Measurements from ENCODE around the gene MEMO1. TPM values are rescaled to one million over a fixed set of nuclear protein-coding genes. Genes with fewer than 3 reads are reported as not detected.

MEMO1 gene
- total RNA-seq, 1 experiment from 2014 or later = 44.7 TPM

GRCh38 chr2:31886700-31887099 is 124.1 kb downstream of the MEMO1 start:
- peak; percentile 88 for ATAC-seq
- no peak overlapping the region for H3K4me2 ChIP-seq (ENCODE audit: low read length)

GRCh38 chr2:31877008-31877407 is 133.8 kb downstream of the MEMO1 start:
- ChIA-PET POLR2A (no interaction called here), RAD21 (ENCODE audit: low non-redundant PET in 1 of 2, low total read pairs in 2 of 2, uncharacterized antibody in 2 of 2, unreplicated experiment in 2 of 2) (no interaction called here), CTCF (no interaction called here)
- Histone ChIP-seq H3K9me2 (ENCODE audit: insufficient read depth) (no peaks in the 10 kb centered on the region), H3K9me3 (ENCODE audit: control insufficient read depth in 1 of 2, insufficient read depth in 1 of 2, low read depth in 1 of 2, low read length in 2 of 2) (no peaks in the 10 kb centered on the region), H3K4me1 (ENCODE audit: control insufficient read depth in 1 of 2, insufficient read depth in 2 of 2, low read length in 2 of 2) (no peaks in the 10 kb centered on the region), H3K27me3 (ENCODE audit: insufficient read depth, low read length) (no peaks in the 10 kb centered on the region), H3K36me3 (ENCODE audit: control insufficient read depth in 1 of 2, insufficient read depth in 2 of 2, low read length in 2 of 2) (no peaks in the 10 kb centered on the region), H3K9ac (ENCODE audit: low read length) (no peak overlapping the region), H3K4me2 (ENCODE audit: low read length) (no peak overlapping the region), H3K27ac (ENCODE audit: low read depth, low read length) (no peak overlapping the region), H3K79me2 (ENCODE audit: insufficient read depth, low read length) (no peaks in the 10 kb centered on the region), H4K20me1 (ENCODE audit: insufficient read depth) (peaks cover 5% of the 10 kb centered on the region; the same call in 1 of the 2 replicates), H3K4me3 (replicated peaks in 1 of 2; ENCODE audit: low read depth in 1 of 2, low read length in 2 of 2) (no peak overlapping the region), H2AFZ (ENCODE audit: low read depth, low read length, poor library complexity, severe bottlenecking) (no peak overlapping the region)
- DNase-seq (ENCODE audit: low read depth, low spot score) = no peak
- no peak for ATAC-seq
- intact Hi-C loops (cut with micrococcal nuclease) = no loop called here
- no TSS peak for BruUV-seq (replicated peaks)
- TF ChIP-seq EGR1 (IDR thresholded peaks at IDR 0.05; ENCODE audit: low read depth) = no peak
- no peak for TF ChIP-seq ELF1 (IDR thresholded peaks at IDR 0.05; ENCODE audit: borderline replicate concordance, low read depth)
- TF ChIP-seq MAX (IDR thresholded peaks at IDR 0.05) = no peak
- TF ChIP-seq EZH2 (IDR thresholded peaks at IDR 0.05) = no peak
- no peak for TF ChIP-seq SRF (IDR thresholded peaks at IDR 0.05; ENCODE audit: low read depth)
- TF ChIP-seq POLR2A (IDR thresholded peaks at IDR 0.05; ENCODE audit: borderline replicate concordance, extremely low read depth, insufficient read depth, insufficient read length) = no peak
- no peak for TF ChIP-seq CTCF (IDR thresholded peaks at IDR 0.05 in 2 of 3, conservative IDR thresholded peaks at IDR 0.05 in 1 of 3; ENCODE audit: borderline replicate concordance in 1 of 3, insufficient read depth in 1 of 3, low read depth in 2 of 3, low read length in 2 of 3)
- TF ChIP-seq JUND (IDR thresholded peaks at IDR 0.05) = no peak
- no peak for TF ChIP-seq YY1 (IDR thresholded peaks at IDR 0.05; ENCODE audit: extremely low read depth, insufficient replicate concordance, low read depth, low read length)

More at GRCh38 chr2:31886700-31887099, 124.1 kb downstream of the MEMO1 start:
- no peaks in the 10 kb centered on the region for H3K79me2 ChIP-seq (ENCODE audit: insufficient read depth, low read length)
- peaks cover 8% of the 10 kb centered on the region; the same call in 1 of the 2 replicates for H4K20me1 ChIP-seq (ENCODE audit: insufficient read depth)
- no peak overlapping the region for H3K27ac ChIP-seq (ENCODE audit: low read depth, low read length)
- no TSS peak for BruUV-seq (replicated peaks)
- H3K4me1 ChIP-seq (ENCODE audit: control insufficient read depth in 1 of 2, insufficient read depth in 2 of 2, low read length in 2 of 2) = no peaks in the 10 kb centered on the region
- intact Hi-C loops (cut with micrococcal nuclease) = loop anchor here (10.0 kb wide), 1 partner anchor 268 kb away; no protein-coding TSS in a partner anchor
- no peak overlapping the region for H3K4me3 ChIP-seq (replicated peaks in 1 of 2; ENCODE audit: low read depth in 1 of 2, low read length in 2 of 2)
- H2AFZ ChIP-seq (ENCODE audit: low read depth, low read length, poor library complexity, severe bottlenecking) = no peak overlapping the region
- peak; percentile 19 to 72 (median 62); a peak in 4 of 6 replicates for TF ChIP-seq CTCF (IDR thresholded peaks at IDR 0.05 in 2 of 3, conservative IDR thresholded peaks at IDR 0.05 in 1 of 3; ENCODE audit: borderline replicate concordance in 1 of 3, insufficient read depth in 1 of 3, low read depth in 2 of 3, low read length in 2 of 3)
- TF ChIP-seq POLR2AphosphoS5 (IDR thresholded peaks at IDR 0.05; ENCODE audit: low read depth, low read length) = no peak
- TF ChIP-seq RAD21 (IDR thresholded peaks at IDR 0.05; ENCODE audit: low read depth) = peak; percentile 46
- no peaks in the 10 kb centered on the region for H3K27me3 ChIP-seq (ENCODE audit: insufficient read depth, low read length)
- ChIA-PET RAD21 (ENCODE audit: low non-redundant PET in 1 of 2, low total read pairs in 2 of 2, uncharacterized antibody in 2 of 2, unreplicated experiment in 2 of 2) (no interaction called here), CTCF (interaction anchor here (1.1 to 1.7 kb wide), 3 partner anchors 22 to 129 kb away, joined by 3 read pairs; no protein-coding TSS in a partner anchor), POLR2A (no interaction called here)
- H3K9ac ChIP-seq (ENCODE audit: low read length) = no peak overlapping the region
- no peaks in the 10 kb centered on the region for H3K9me3 ChIP-seq (ENCODE audit: control insufficient read depth in 1 of 2, insufficient read depth in 1 of 2, low read depth in 1 of 2, low read length in 2 of 2)
- 0 out of 4 replicates have a peak, but pooled peaks cover 0 to 1% of the 10 kb centered on the region in 2 experiments for H3K36me3 ChIP-seq (ENCODE audit: control insufficient read depth in 1 of 2, insufficient read depth in 2 of 2, low read length in 2 of 2)
- peak; percentile 22 for DNase-seq (ENCODE audit: low read depth, low spot score)
- no peaks in the 10 kb centered on the region for H3K9me2 ChIP-seq (ENCODE audit: insufficient read depth)

Measured in HCT116 (cell line).